GM12878 (cell line): ENCODE measurements around the gene TRIM3. TPM values are rescaled to one million over a fixed set of nuclear protein-coding genes. Genes with fewer than 3 reads are reported as not detected.

ENCODE experiments used
- ATAC-seq: fragments of 200-7000 bp; cut with Tn5 transposase; 3 replicates; pipeline ENCODE4 v1.9.1; 2020; ENCODE audit warnings: mild to moderate bottlenecking, moderate library complexity
- BruUV-seq: library from RNA; stranded (reverse); fragments of 400-500 nt; replicated peaks from 2 replicates; lab custom pipeline; 2021; lab: Mats Ljungman, UMichigan
- CTCF ChIA-PET: fragments of 300-600 bp; sonication (Branson Sonifier 250); formaldehyde crosslinking; extraction: SDS; loops from one replicate; lab custom pipeline; 2021; ENCODE audit warnings: inconsistent platforms; lab: Yijun Ruan, JAX
- POLR2A ChIA-PET: fragments of 350-600 bp; formaldehyde crosslinking; extraction: SDS; loops from one replicate; lab custom pipeline; 2021; ENCODE audit warnings: inconsistent platforms; lab: Charles Lee
- RAD21 ChIA-PET: fragments of 300-600 bp; sonication (Branson Sonifier 250); formaldehyde crosslinking; loops from one replicate; lab custom pipeline; 2023; ENCODE audit warnings: antibody characterized with exemption; ENCODE audit not compliant: unreplicated experiment; lab: Charles Lee
- SMC1A ChIA-PET: fragments of 300-600 bp; sonication (Branson Sonifier 250); formaldehyde crosslinking; loops from one replicate; lab custom pipeline; 2023; ENCODE audit not compliant: unreplicated experiment, uncharacterized antibody; lab: Charles Lee
- DNase-seq: peaks from one replicate; pipeline ENCODE4 v3.0.0-alpha.2; 2011; ENCODE audit warnings: low read depth, low spot score
- FAIRE-seq: peaks from 3 replicates; lab custom pipeline; 2011; peaks lifted over from hg19 to GRCh38; lab: Jason Lieb, UNC
- H2AFZ ChIP-seq: 2 replicates; pipeline ENCODE4 v1.6.0; 2011; ENCODE audit warnings: low read depth, low read length, control low read depth; ENCODE audit not compliant: control insufficient read depth
- H3K27ac ChIP-seq: 2 replicates; pipeline ENCODE4 v1.5.1; 2011; ENCODE audit warnings: control low read depth; ENCODE audit not compliant: control insufficient read depth, insufficient read depth
- H3K27me3 ChIP-seq, 2 experiments: replicated peaks in 1 of 2; 2 replicates each; pipeline versions ENCODE4 v1.6.0 to v1.6.1; 2011; ENCODE audit warnings: low read length in 1 of 2; ENCODE audit not compliant: control insufficient read depth in 2 of 2, insufficient read depth in 2 of 2
- H3K36me3 ChIP-seq, 2 experiments: 2 replicates each; pipeline ENCODE4 v1.5.1; 2011; ENCODE audit warnings: low read length in 1 of 2; ENCODE audit not compliant: control insufficient read depth in 2 of 2, insufficient read depth in 2 of 2
- H3K4me1 ChIP-seq: 2 replicates; pipeline ENCODE4 v1.6.1; 2011; ENCODE audit warnings: mild to moderate bottlenecking, low read length, moderate library complexity, mixed read lengths; ENCODE audit not compliant: control insufficient read depth, insufficient read depth
- H3K4me2 ChIP-seq: 2 replicates; pipeline ENCODE4 v1.6.0; 2011; ENCODE audit warnings: control low read depth; ENCODE audit not compliant: control insufficient read depth, insufficient read depth
- H3K4me3 ChIP-seq: fragments of 200-600 bp; sonication (generic); 2 replicates; pipeline ENCODE4 v1.5.1; 2016
- H3K79me2 ChIP-seq: 2 replicates; pipeline ENCODE4 v1.6.0; 2011; ENCODE audit warnings: low read length; ENCODE audit not compliant: control insufficient read depth, insufficient read depth
- H3K9ac ChIP-seq: 2 replicates; pipeline ENCODE4 v1.8.0; 2011; ENCODE audit warnings: low read length, control low read depth, mixed read lengths; ENCODE audit not compliant: control insufficient read depth, insufficient read depth
- H3K9me3 ChIP-seq: replicated peaks from 3 replicates; pipeline ENCODE4 v1.5.1; 2011; ENCODE audit warnings: mild to moderate bottlenecking, low read length; ENCODE audit not compliant: control insufficient read depth, insufficient read depth
- H4K20me1 ChIP-seq: 2 replicates; pipeline ENCODE4 v1.6.0; 2011; ENCODE audit not compliant: control insufficient read depth, insufficient read depth
- ATF7 ChIP-seq: fragments of 450-650 bp; IDR thresholded peaks from 2 replicates; pipeline ENCODE4 v1.6.1; 2016; ENCODE audit warnings: low read depth, mild to moderate bottlenecking
- BCLAF1 ChIP-seq: fragments of 450-650 bp; IDR thresholded peaks from 2 replicates; pipeline ENCODE4 v1.6.1; 2017; ENCODE audit warnings: antibody characterized with exemption, mild to moderate bottlenecking, moderate library complexity
- CHD1 ChIP-seq: IDR thresholded peaks from 2 replicates; pipeline ENCODE4 v1.6.1; 2012; ENCODE audit warnings: low read depth, low read length, improper control_type of control experiment
- CREB1 ChIP-seq: IDR thresholded peaks from 2 replicates; pipeline ENCODE4 v1.6.1; 2012; ENCODE audit warnings: low read depth, mild to moderate bottlenecking, inconsistent platforms
- CUX1 ChIP-seq: IDR thresholded peaks from 2 replicates; pipeline ENCODE4 v1.6.1; 2012; ENCODE audit warnings: improper control_type of control experiment, low read depth, low read length; ENCODE audit not compliant: insufficient replicate concordance
- EZH2 ChIP-seq: IDR thresholded peaks from 2 replicates; pipeline ENCODE4 v1.6.1; 2012; ENCODE audit warnings: low read depth, mild to moderate bottlenecking, control low read depth, inconsistent platforms, low read length, borderline replicate concordance; ENCODE audit not compliant: control insufficient read depth
- GATAD2B ChIP-seq: fragments of 450-650 bp; conservative IDR thresholded peaks from 2 replicates; pipeline ENCODE4 v1.6.1; 2017; ENCODE audit warnings: low read depth, mild to moderate bottlenecking, moderate library complexity
- KAT2A ChIP-seq: conservative IDR thresholded peaks from 2 replicates; pipeline ENCODE4 v1.6.1; 2011; ENCODE audit warnings: low read depth, low read length; ENCODE audit not compliant: control insufficient read depth
- LARP7 ChIP-seq: fragments of 450-650 bp; IDR thresholded peaks from 2 replicates; pipeline ENCODE4 v1.6.1; 2017; ENCODE audit warnings: mild to moderate bottlenecking
- RCOR1 ChIP-seq: conservative IDR thresholded peaks from 2 replicates; pipeline ENCODE4 v1.6.1; 2012; ENCODE audit warnings: low read depth, low read length, improper control_type of control experiment
- RFX5 ChIP-seq: IDR thresholded peaks from 2 replicates; pipeline ENCODE4 v1.6.1; 2011; ENCODE audit warnings: low read depth, low read length, improper control_type of control experiment
- STAT3 ChIP-seq: IDR thresholded peaks from 2 replicates; pipeline ENCODE4 v1.6.1; 2011; ENCODE audit warnings: low read depth, low read length, improper control_type of control experiment
- ZBED1 ChIP-seq: IDR thresholded peaks from 2 replicates; pipeline ENCODE4 v1.6.1; 2016; ENCODE audit warnings: borderline replicate concordance
- WGBS: methylation state at CpG from one replicate; pipeline ENCODE4 v1.1.6; 2016; ENCODE audit warnings: low lambda C conversion rate; ENCODE audit not compliant: insufficient replicate concordance, insufficient coverage; ENCODE audit errors: missing lambda C conversion rate; 5-methylcytosine and 5-hydroxymethylcytosine counted together
- in situ Hi-C: fragments of 300-500 bp; cut with MboI; formaldehyde crosslinking; loops from 9 replicates; pipeline ENCODE4 v1.14.3; 2018; ENCODE audit warnings: mixed read lengths
- intact Hi-C: fragments of 100-400 bp; cut with micrococcal nuclease; formaldehyde crosslinking; loops from one replicate; pipeline ENCODE4 v1.14.2; 2022; ENCODE audit not compliant: unreplicated experiment
- polyA plus RNA-seq, 11 experiments: library from polyadenylated mRNA; depleted of rRNA in 4 of 11; unstranded in 6 of 11; stranded (reverse) in 5 of 11; fragments of >200 nt; fragmentation: Nextera tagmentation in 4 of 11; fragmentation: Illumina TruSeq in 1 of 11; extraction: Ambion mirVana in 4 of 11; extraction: Trizol in 1 of 11; gene quantifications; 1 replicate in 1 of 11; 2 replicates in 10 of 11; pipeline versions ENCODE4 v1.2.1 to v1.2.3, GENCODE V29; 2011 to 2016; ENCODE audit warnings: inconsistent platforms in 2 of 11, missing spikeins in 2 of 11, low read depth in 1 of 11
- total RNA-seq, 4 experiments: library from RNA; depleted of rRNA in 3 of 4; stranded (reverse); fragments of >200 nt in 3 of 4; fragmentation: Illumina TruSeq in 1 of 4; extraction: Trizol in 1 of 4; gene quantifications; 2 replicates each; pipeline versions ENCODE4 v1.2.1 to v1.2.3, GENCODE V29; 2013 to 2021

TRIM3 gene
- total and polyA plus RNA-seq, 10 of the 15 experiments (the other 5 are each of a cell fraction or from before 2014, with no cell fraction given), result 0.34 to 11.8 (median 4.8) TPM

GRCh38 chr11:6401464-6401863, 72.3 kb downstream of the TRIM3 start (continued):
- no peak for TF ChIP-seq RFX5
- TF ChIP-seq CHD1, result no peak
- TF ChIP-seq RCOR1, result no peak

- H3K9me3 ChIP-seq, result no peaks in the 10 kb centered on the region
- 87% methylated on average over 13 of the region's 15 CpGs for WGBS
- H3K4me2 ChIP-seq, result no peak overlapping the region
- H3K27me3 ChIP-seq, result no peaks in the 10 kb centered on the region
- in situ Hi-C loops (no loop called here), intact Hi-C loops (loop anchor here (5.0 kb wide), 1 partner anchor 72 kb away; the partner anchor contains the start of gene TRIM3)
- H3K9ac ChIP-seq, result no peak overlapping the region
- no peaks in the 10 kb centered on the region for H4K20me1 ChIP-seq
- FAIRE-seq, result no peak
- H3K4me3 ChIP-seq, result no peak overlapping the region
- ChIA-PET RAD21 (interaction anchor here (2.6 kb wide), 1 partner anchor 22 kb away, joined by 9 read pairs; no protein-coding TSS in a partner anchor), POLR2A (interaction anchor here (1.0 to 2.3 kb wide), 3 partner anchors 10 to 37 kb away, joined by 3 to 21 read pairs (median 3); partner anchors contain the start of gene SMPD1), CTCF (interaction anchor here (0.6 to 4.4 kb wide), 4 partner anchors 22 to 319 kb away, joined by 3 to 42 read pairs (median 8); no protein-coding TSS in a partner anchor), SMC1A (interaction anchor here (1.3 kb wide), 1 partner anchor 43 kb away, joined by 4 read pairs; no protein-coding TSS in a partner anchor)
- H2AFZ ChIP-seq, result no peak overlapping the region
- no TSS peak for BruUV-seq
- no peak for ATAC-seq
- H3K27ac ChIP-seq, result no peak overlapping the region
- H3K79me2 ChIP-seq, result no peaks in the 10 kb centered on the region
- no peak for DNase-seq
- H3K4me1 ChIP-seq, result peaks cover 25% of the 10 kb centered on the region
- H3K36me3 ChIP-seq, result no peaks in the 10 kb centered on the region
- TF ChIP-seq GATAD2B (no peak), KAT2A (no peak), EZH2 (no peak), CREB1 (no peak), ATF7 (no peak), BCLAF1 (no peak), CUX1 (no peak), STAT3 (no peak), ZBED1 (no peak), LARP7 (no peak)
These were observed 73.1 kb downstream of the TRIM3 start for GRCh38 chr11:6400431-6401345.
